CD14-positive monocyte (primary cell): ENCODE results near the gene SFMBT2. TPM values are rescaled to one million over a fixed set of nuclear protein-coding genes. Genes with fewer than 3 reads are reported as not detected.

Experiments used
- DNase-seq, 3 donors: peaks; one replicate each; pipeline ENCODE4 v3.0.0-alpha.2; 2011 to 2022
- H2AFZ ChIP-seq: 2 replicates; pipeline ENCODE4 v1.6.0; 2012; ENCODE audit warnings: mild to moderate bottlenecking, low read depth, low read length, inconsistent platforms; ENCODE audit not compliant: insufficient read depth, poor library complexity, severe bottlenecking
- H3K27ac ChIP-seq, 2 donors: 1 replicate in 1 of 2; 2 replicates in 1 of 2; pipeline ENCODE4 v1.5.1; 2012 to 2013; ENCODE audit warnings: low read length in 2 of 2, control low read depth in 1 of 2, inconsistent platforms in 1 of 2, low read depth in 1 of 2, mild to moderate bottlenecking in 1 of 2
- H3K27me3 ChIP-seq, 2 donors: one replicate each; pipeline versions ENCODE4 v1.6.0 to v1.6.1; 2011 to 2013; ENCODE audit warnings: low read length in 2 of 2; ENCODE audit not compliant: control insufficient read depth in 2 of 2, insufficient read depth in 2 of 2
- H3K36me3 ChIP-seq, 2 donors: replicated peaks in 1 of 2; 1 replicate in 1 of 2; 2 replicates in 1 of 2; pipeline versions ENCODE4 v1.5.1 to v1.6.1; 2012 to 2013; ENCODE audit warnings: low read length in 2 of 2, control low read depth in 1 of 2, inconsistent platforms in 1 of 2, mild to moderate bottlenecking in 1 of 2; ENCODE audit not compliant: insufficient read depth in 2 of 2, control insufficient read depth in 1 of 2
- H3K4me1 ChIP-seq, 2 donors: 1 replicate in 1 of 2; 2 replicates in 1 of 2; pipeline versions ENCODE4 v1.5.1 to v1.6.1; 2012 to 2013; ENCODE audit warnings: low read length in 2 of 2, control low read depth in 1 of 2, inconsistent platforms in 1 of 2, mild to moderate bottlenecking in 1 of 2, moderate library complexity in 1 of 2; ENCODE audit not compliant: insufficient read depth in 2 of 2, control insufficient read depth in 1 of 2
- H3K4me2 ChIP-seq: replicated peaks from 2 replicates; pipeline ENCODE3; 2012; ENCODE audit warnings: low read length, moderate library complexity, mild to moderate bottlenecking; ENCODE audit not compliant: poor library complexity, severe bottlenecking; ENCODE audit errors: extremely low read depth
- H3K4me3 ChIP-seq, 3 experiments: fragments of 200-600 bp in 1 of 3; sonication (generic) in 1 of 3; replicated peaks in 1 of 3; 1 replicate in 2 of 3; 2 replicates in 1 of 3; pipeline ENCODE4 v1.5.1; 2011 to 2013; ENCODE audit warnings: low read length in 3 of 3, mild to moderate bottlenecking in 3 of 3, control low read depth in 2 of 3, low read depth in 2 of 3, inconsistent platforms in 1 of 3, moderate library complexity in 1 of 3
- H3K79me2 ChIP-seq: 2 replicates; pipeline ENCODE4 v1.6.0; 2012; ENCODE audit warnings: mild to moderate bottlenecking, control low read depth, inconsistent platforms, low read length, moderate library complexity; ENCODE audit not compliant: insufficient read depth
- H3K9ac ChIP-seq: 2 replicates; pipeline ENCODE4 v1.6.0; 2017; ENCODE audit warnings: low read length, mild to moderate bottlenecking; ENCODE audit not compliant: insufficient read depth, poor library complexity, severe bottlenecking
- H3K9me3 ChIP-seq, 2 donors: replicated peaks in 1 of 2; 1 replicate in 1 of 2; 2 replicates in 1 of 2; pipeline versions ENCODE4 v1.5.1 to v1.6.1; 2012 to 2013; ENCODE audit warnings: low read length in 2 of 2, control low read depth in 1 of 2; ENCODE audit not compliant: control insufficient read depth in 1 of 2, insufficient read depth in 1 of 2
- H4K20me1 ChIP-seq: 2 replicates; pipeline ENCODE4 v1.6.0; 2012; ENCODE audit warnings: mild to moderate bottlenecking, low read length, control low read depth, moderate library complexity; ENCODE audit not compliant: insufficient read depth
- H3K27ac Mint-ChIP-seq, 7 donors: one replicate each; pipeline ENCODE4 v1.8.0; 2020; ENCODE audit warnings: mild to moderate bottlenecking in 7 of 7, mixed read lengths in 7 of 7, moderate library complexity in 6 of 7, inconsistent platforms in 2 of 7
- H3K27me3 Mint-ChIP-seq, 3 donors: one replicate each; pipeline ENCODE4 v1.8.0; 2021 to 2022; ENCODE audit warnings: low read depth in 3 of 3, mild to moderate bottlenecking in 3 of 3, mixed read lengths in 3 of 3, moderate library complexity in 3 of 3, inconsistent platforms in 1 of 3
- H3K36me3 Mint-ChIP-seq, 2 donors: one replicate each; pipeline ENCODE4 v1.8.0; 2020; ENCODE audit warnings: mixed read lengths in 2 of 2, inconsistent platforms in 1 of 2, mild to moderate bottlenecking in 1 of 2
- H3K4me1 Mint-ChIP-seq: one replicate; pipeline ENCODE4 v1.8.0; 2020; ENCODE audit warnings: mild to moderate bottlenecking, mixed read lengths
- H3K4me3 Mint-ChIP-seq, 2 donors: one replicate each; pipeline ENCODE4 v1.8.0; 2020; ENCODE audit warnings: mild to moderate bottlenecking in 2 of 2, mixed read lengths in 2 of 2, moderate library complexity in 1 of 2
- H3K9me3 Mint-ChIP-seq, 7 donors: one replicate each; pipeline ENCODE4 v1.8.0; 2020 to 2022; ENCODE audit warnings: mixed read lengths in 7 of 7, mild to moderate bottlenecking in 6 of 7, moderate library complexity in 6 of 7, inconsistent platforms in 2 of 7
- WGBS: methylation state at CpG from one replicate; pipeline ENCODE4 v1.1.5; 2013; ENCODE audit warnings: missing lambda C conversion rate; ENCODE audit not compliant: insufficient coverage; 5-methylcytosine and 5-hydroxymethylcytosine counted together
- intact Hi-C, 2 donors: fragments of 100-400 bp; cut with micrococcal nuclease; formaldehyde crosslinking; loops; one replicate each; pipeline versions ENCODE4 v1.15.0 to v1.15.1; 2023
- polyA plus RNA-seq, 3 donors: library from polyadenylated mRNA; depleted of rRNA in 1 of 3; unstranded in 2 of 3; stranded (reverse) in 1 of 3; fragments of 300-500 nt in 2 of 3; fragments of >200 nt in 1 of 3; fragmentation: Illumina TruSeq in 2 of 3; gene quantifications; 1 replicate in 2 of 3; 2 replicates in 1 of 3; pipeline ENCODE4 v1.2.3, GENCODE V29; 2012 to 2021
- TF ChIP-seq, protein P1 (sequence below): fragments of 200-600 bp; IDR thresholded peaks from one replicate; pipeline ENCODE4 v1.8.0; 2022; ENCODE audit warnings: antibody characterized with exemption, mild to moderate bottlenecking

Gene SFMBT2
- polyA plus RNA-seq, 3 donors, result 0.53 to 10.9 (median 1.6) TPM

DNA sequence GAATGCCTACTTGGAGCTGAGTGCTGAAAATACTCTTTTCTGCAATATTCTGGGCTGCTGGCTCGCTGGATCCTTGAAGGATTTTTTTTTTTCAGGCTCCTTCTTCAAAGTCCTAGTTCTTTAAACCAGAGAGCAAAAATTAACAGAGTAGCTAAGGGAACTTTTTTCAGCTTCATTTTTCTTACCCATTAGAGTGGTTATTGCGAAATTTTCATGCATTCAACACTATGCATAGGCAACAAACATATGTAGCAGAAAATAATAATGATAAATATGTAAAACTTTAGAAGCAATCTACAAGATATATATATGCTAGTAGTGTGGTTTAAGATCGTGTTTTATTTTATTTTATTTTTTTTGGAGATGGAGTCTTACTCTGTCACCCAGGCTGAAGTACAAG is 264.6 kb downstream of the SFMBT2 start:
- Histone ChIP-seq H4K20me1 (no peaks in the 10 kb centered on the region), H3K4me3 (no peak overlapping the region), H3K4me2 (no peak overlapping the region), H3K27ac (no peak overlapping the region), H3K9me3 (no peaks in the 10 kb centered on the region), H3K4me1 (peaks cover 6 to 12% of the 10 kb centered on the region in 2 donors), H3K79me2 (no peaks in the 10 kb centered on the region), H3K36me3 (no peaks in the 10 kb centered on the region), H2AFZ (no peak overlapping the region), H3K27me3 (no peaks in the 10 kb centered on the region), H3K9ac (no peak overlapping the region)
- H3K36me3 Mint-ChIP-seq, result no peaks in the 10 kb centered on the region
- DNase-seq, result no peak
- peaks cover 0 to 5% (median 2%) of the 10 kb centered on the region in 3 donors for H3K27me3 Mint-ChIP-seq
- no peak overlapping the region for H3K4me3 Mint-ChIP-seq
- H3K4me1 Mint-ChIP-seq, result peaks cover 8% of the 10 kb centered on the region
- no peak overlapping the region for H3K27ac Mint-ChIP-seq
- H3K9me3 Mint-ChIP-seq, result peaks cover 0 to 1% (median 0%) of the 10 kb centered on the region in 7 donors
- WGBS, result no CpG with 5 or more reads among the region's 3 CpGs
- TF ChIP-seq, protein P1, sequence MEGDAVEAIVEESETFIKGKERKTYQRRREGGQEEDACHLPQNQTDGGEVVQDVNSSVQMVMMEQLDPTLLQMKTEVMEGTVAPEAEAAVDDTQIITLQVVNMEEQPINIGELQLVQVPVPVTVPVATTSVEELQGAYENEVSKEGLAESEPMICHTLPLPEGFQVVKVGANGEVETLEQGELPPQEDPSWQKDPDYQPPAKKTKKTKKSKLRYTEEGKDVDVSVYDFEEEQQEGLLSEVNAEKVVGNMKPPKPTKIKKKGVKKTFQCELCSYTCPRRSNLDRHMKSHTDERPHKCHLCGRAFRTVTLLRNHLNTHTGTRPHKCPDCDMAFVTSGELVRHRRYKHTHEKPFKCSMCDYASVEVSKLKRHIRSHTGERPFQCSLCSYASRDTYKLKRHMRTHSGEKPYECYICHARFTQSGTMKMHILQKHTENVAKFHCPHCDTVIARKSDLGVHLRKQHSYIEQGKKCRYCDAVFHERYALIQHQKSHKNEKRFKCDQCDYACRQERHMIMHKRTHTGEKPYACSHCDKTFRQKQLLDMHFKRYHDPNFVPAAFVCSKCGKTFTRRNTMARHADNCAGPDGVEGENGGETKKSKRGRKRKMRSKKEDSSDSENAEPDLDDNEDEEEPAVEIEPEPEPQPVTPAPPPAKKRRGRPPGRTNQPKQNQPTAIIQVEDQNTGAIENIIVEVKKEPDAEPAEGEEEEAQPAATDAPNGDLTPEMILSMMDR, result no peak
- intact Hi-C loops, result no loop called here

DNA sequence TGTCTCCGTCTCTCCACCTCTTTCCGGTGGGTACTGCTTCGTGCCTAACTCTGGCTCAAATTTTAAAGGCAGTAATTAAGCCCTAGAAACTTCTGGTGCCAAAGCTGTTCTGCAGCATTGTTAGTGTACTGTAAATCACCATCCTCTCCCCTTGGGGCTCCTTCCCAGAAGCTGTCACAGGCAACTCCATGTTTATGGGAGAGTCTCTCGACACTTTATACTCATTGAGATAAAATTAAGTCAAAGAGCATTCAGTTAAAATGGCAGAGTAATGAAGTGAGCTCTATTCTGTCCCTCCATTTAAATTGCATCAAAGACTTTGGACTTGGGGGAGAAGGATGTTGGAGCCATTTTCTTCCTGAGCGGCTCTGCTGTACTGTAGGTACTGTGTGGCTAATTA is 274.8 kb downstream of the SFMBT2 start:
- Histone ChIP-seq H3K9ac (no peak overlapping the region), H3K4me2 (no peak overlapping the region), H3K36me3 (no peaks in the 10 kb centered on the region), H3K9me3 (no peaks in the 10 kb centered on the region), H3K27me3 (no peaks in the 10 kb centered on the region), H3K79me2 (no peaks in the 10 kb centered on the region), H4K20me1 (no peaks in the 10 kb centered on the region), H3K27ac (no peak overlapping the region), H3K4me1 (no peaks in the 10 kb centered on the region), H3K4me3 (no peak overlapping the region), H2AFZ (no peak overlapping the region)
- intact Hi-C loops, result no loop called here
- no peaks in the 10 kb centered on the region for H3K36me3 Mint-ChIP-seq
- no CpG with 5 or more reads among the region's 5 CpGs for WGBS
- H3K4me1 Mint-ChIP-seq, result peaks cover 2% of the 10 kb centered on the region
- peaks cover 0 to 1% (median 0%) of the 10 kb centered on the region in 3 donors for H3K27me3 Mint-ChIP-seq
- peaks cover 0 to 4% (median 0%) of the 10 kb centered on the region in 7 donors for H3K9me3 Mint-ChIP-seq
- H3K27ac Mint-ChIP-seq, result no peak overlapping the region
- TF ChIP-seq, protein P1, result no peak
- no peak overlapping the region for H3K4me3 Mint-ChIP-seq
- no peak for DNase-seq
